Spleen (tissue), 7 donors: ENCODE measurements around the gene GATA3.

ENCODE experiments used
- POLR2A ChIP-seq, 3 donors: fragments of 450-650 bp; IDR thresholded peaks; one replicate each; pipeline ENCODE4 v1.5.1; 2017; ENCODE audit warnings: antibody characterized with exemption in 3 of 3, mild to moderate bottlenecking in 1 of 3
- POLR2AphosphoS5 ChIP-seq, 3 donors: sonication (generic); formaldehyde crosslinking; IDR thresholded peaks; one replicate each; pipeline ENCODE4 v1.5.1; 2017; ENCODE audit warnings: antibody characterized with exemption in 3 of 3
- TF ChIP-seq, protein P1 (sequence below), 11 experiments: fragments of 200-600 bp in 7 of 11; fragments of 450-650 bp in 4 of 11; sonication (generic) in 4 of 11; IDR thresholded peaks in 8 of 11; conservative IDR thresholded peaks in 3 of 11; 1 replicate in 7 of 11; 2 replicates in 4 of 11; pipeline versions ENCODE4 v1.4.0 to v1.8.0; 2016 to 2021; ENCODE audit warnings: antibody characterized with exemption in 11 of 11, inconsistent platforms in 4 of 11, mild to moderate bottlenecking in 1 of 11
- donor health status: DM: no; HTN: no; CAD: no; lungs with moderate emphysema.
- donor health status: DM: no; HTN: no; CAD: no.
- donor health status: DM: no; HTN: no; CAD: no.

GRCh38 chr10:8037199-8037801, 17.2 kb upstream of the GATA3 start:
- TF ChIP-seq, protein P1, sequence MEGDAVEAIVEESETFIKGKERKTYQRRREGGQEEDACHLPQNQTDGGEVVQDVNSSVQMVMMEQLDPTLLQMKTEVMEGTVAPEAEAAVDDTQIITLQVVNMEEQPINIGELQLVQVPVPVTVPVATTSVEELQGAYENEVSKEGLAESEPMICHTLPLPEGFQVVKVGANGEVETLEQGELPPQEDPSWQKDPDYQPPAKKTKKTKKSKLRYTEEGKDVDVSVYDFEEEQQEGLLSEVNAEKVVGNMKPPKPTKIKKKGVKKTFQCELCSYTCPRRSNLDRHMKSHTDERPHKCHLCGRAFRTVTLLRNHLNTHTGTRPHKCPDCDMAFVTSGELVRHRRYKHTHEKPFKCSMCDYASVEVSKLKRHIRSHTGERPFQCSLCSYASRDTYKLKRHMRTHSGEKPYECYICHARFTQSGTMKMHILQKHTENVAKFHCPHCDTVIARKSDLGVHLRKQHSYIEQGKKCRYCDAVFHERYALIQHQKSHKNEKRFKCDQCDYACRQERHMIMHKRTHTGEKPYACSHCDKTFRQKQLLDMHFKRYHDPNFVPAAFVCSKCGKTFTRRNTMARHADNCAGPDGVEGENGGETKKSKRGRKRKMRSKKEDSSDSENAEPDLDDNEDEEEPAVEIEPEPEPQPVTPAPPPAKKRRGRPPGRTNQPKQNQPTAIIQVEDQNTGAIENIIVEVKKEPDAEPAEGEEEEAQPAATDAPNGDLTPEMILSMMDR (IDR thresholded peaks at IDR 0.05 in 8 of 11, conservative IDR thresholded peaks at IDR 0.05 in 3 of 11), result no peak
- no peak for TF ChIP-seq POLR2A (IDR thresholded peaks at IDR 0.05)
- TF ChIP-seq POLR2AphosphoS5 (IDR thresholded peaks at IDR 0.05), result no peak
